Spleen (tissue), 11 donors: ENCODE results near the gene TRPV4. TPM values are rescaled to one million over a fixed set of nuclear protein-coding genes. Genes with fewer than 3 reads are reported as not detected.
A peak's percentile ranks its signal among the peaks of the same experiment; 100 is the strongest.

Experiments
- DNase-seq: peaks from one replicate; pipeline ENCODE4 v3.0.0-alpha.2; 2020
- H3K27ac ChIP-seq, 8 donors: fragments of 200-600 bp; sonication (generic) in 7 of 8; 1 replicate in 4 of 8; 2 replicates in 4 of 8; pipeline versions ENCODE4 v1.5.0 to v1.8.0; 2016 to 2021; ENCODE audit warnings: inconsistent platforms in 4 of 8, mild to moderate bottlenecking in 4 of 8, moderate library complexity in 1 of 8
- H3K27me3 ChIP-seq, 7 donors: fragments of 200-600 bp; sonication (generic) in 6 of 7; replicated peaks in 1 of 7; 1 replicate in 4 of 7; 2 replicates in 3 of 7; pipeline versions ENCODE4 v1.5.0 to v1.8.0; 2016 to 2021; ENCODE audit warnings: inconsistent platforms in 3 of 7, mild to moderate bottlenecking in 1 of 7
- H3K36me3 ChIP-seq, 6 donors: fragments of 200-600 bp; sonication (generic) in 5 of 6; 1 replicate in 4 of 6; 2 replicates in 2 of 6; pipeline versions ENCODE4 v1.5.0 to v1.8.0; 2016 to 2021; ENCODE audit warnings: inconsistent platforms in 2 of 6
- H3K4me1 ChIP-seq, 6 donors: fragments of 200-600 bp; sonication (generic) in 5 of 6; 1 replicate in 3 of 6; 2 replicates in 3 of 6; pipeline versions ENCODE4 v1.5.0 to v1.8.0; 2016 to 2021; ENCODE audit warnings: inconsistent platforms in 3 of 6
- H3K4me3 ChIP-seq, 8 donors: fragments of 200-600 bp; sonication (generic) in 7 of 8; 1 replicate in 4 of 8; 2 replicates in 4 of 8; pipeline versions ENCODE4 v1.5.0 to v1.8.0; 2016 to 2021; ENCODE audit warnings: inconsistent platforms in 4 of 8, mild to moderate bottlenecking in 4 of 8, moderate library complexity in 2 of 8
- H3K9me3 ChIP-seq, 8 donors: fragments of 200-600 bp; sonication (generic) in 7 of 8; 1 replicate in 4 of 8; 2 replicates in 4 of 8; pipeline versions ENCODE4 v1.5.0 to v1.8.0; 2016 to 2021; ENCODE audit warnings: inconsistent platforms in 4 of 8
- POLR2A ChIP-seq, 3 donors: fragments of 450-650 bp; IDR thresholded peaks; one replicate each; pipeline ENCODE4 v1.5.1; 2017; ENCODE audit warnings: antibody characterized with exemption in 3 of 3, mild to moderate bottlenecking in 1 of 3
- POLR2AphosphoS5 ChIP-seq, 3 donors: sonication (generic); formaldehyde crosslinking; IDR thresholded peaks; one replicate each; pipeline ENCODE4 v1.5.1; 2017; ENCODE audit warnings: antibody characterized with exemption in 3 of 3
- WGBS, 5 donors: extraction: QIAGEN DNeasy Blood & Tissue Kit in 3 of 5; methylation state at CpG; one replicate each; pipeline versions ENCODE4 v1.1.5 to v1.1.7; 2013 to 2018; 5-methylcytosine and 5-hydroxymethylcytosine counted together
- intact Hi-C: fragments of 100-400 bp; cut with DNase I; formaldehyde crosslinking; loops from one replicate; pipeline ENCODE4 v1.15.0; 2023; ENCODE audit warnings: low total_unique reads
- polyA plus RNA-seq, 3 donors: library from polyadenylated mRNA; stranded (reverse); fragments of 200-250 nt; gene quantifications; one replicate each; pipeline ENCODE4 v1.2.1, GENCODE V29; 2013
- total RNA-seq, 7 donors: library from RNA; depleted of rRNA in 3 of 7; stranded (reverse); fragments of >200 nt in 3 of 7; fragmentation: NEBNext Ultra II Directional in 4 of 7; extraction: Animal tissue kit (Norgen Biotek cat#: 25700) in 4 of 7; gene quantifications; one replicate each; pipeline versions ENCODE4 v1.1.0 to v1.2.1, GENCODE V29; 2016 to 2021
- TF ChIP-seq, protein P1 (sequence below), 11 experiments: fragments of 200-600 bp in 7 of 11; fragments of 450-650 bp in 4 of 11; sonication (generic) in 4 of 11; IDR thresholded peaks in 8 of 11; conservative IDR thresholded peaks in 3 of 11; 1 replicate in 7 of 11; 2 replicates in 4 of 11; pipeline versions ENCODE4 v1.4.0 to v1.8.0; 2016 to 2021; ENCODE audit warnings: antibody characterized with exemption in 11 of 11, inconsistent platforms in 4 of 11, mild to moderate bottlenecking in 1 of 11
- donor health status: healthy with polysubstance abuse.
- donor health status: DM: no; HTN: no; CAD: no; lungs with moderate emphysema.
- donor health status: DM: no; HTN: no; CAD: no.
- donor health status: Bipolar disorder and iron deficiency.
- donor health status: healthy.
- donor health status: DM: no; HTN: no; CAD: no.
- donor health status: DM: yes; HTN: yes; CAD: no.

The TRPV4 gene
- total and polyA plus RNA-seq, 10 donors = 0.49 to 8.0 (median 4.4) TPM

GRCh38 chr12:109738878-109739665 is 94.1 kb downstream of the TRPV4 start:
- H3K27ac ChIP-seq = peak overlapping the region; percentile 29 to 80 (median 74)
- intact Hi-C loops = no loop called here
- no peak overlapping the region for H3K4me3 ChIP-seq
- no peaks in the 10 kb centered on the region for H3K36me3 ChIP-seq
- H3K9me3 ChIP-seq = no peaks in the 10 kb centered on the region
- peaks cover 0 to 89% (median 33%) of the 10 kb centered on the region in 6 donors for H3K4me1 ChIP-seq
- DNase-seq = peak; percentile 71
- TF ChIP-seq POLR2AphosphoS5 (IDR thresholded peaks at IDR 0.05) = peak in 1 of 3 donors; percentile 13
- no peak for TF ChIP-seq POLR2A (IDR thresholded peaks at IDR 0.05)
- WGBS, 5 donors = 67 to 82% (median 69%) methylated on average over 3 to 6 of the region's 6 CpGs
- peaks cover 0 to 30% (median 0%) of the 10 kb centered on the region in 7 donors for H3K27me3 ChIP-seq

DNA sequence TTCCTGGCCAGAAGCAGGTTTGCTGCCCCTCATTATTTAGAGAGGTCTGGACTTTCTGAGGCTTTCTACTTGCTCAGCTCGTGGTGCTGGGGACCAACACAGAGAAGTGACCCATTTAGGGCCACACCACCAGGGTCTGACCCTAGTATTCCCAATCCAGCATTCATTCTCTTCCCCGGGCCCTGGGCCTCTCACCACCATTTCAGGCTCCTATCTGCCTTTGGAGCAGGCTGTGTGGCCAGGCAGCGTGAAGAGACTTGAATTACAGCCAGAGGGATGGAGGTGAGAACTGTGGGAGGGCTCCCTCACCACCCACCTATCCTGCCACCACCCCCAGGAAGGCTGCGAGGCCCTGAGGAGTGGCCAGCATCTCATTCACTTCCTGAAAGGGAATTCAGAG is 95.0 kb downstream of the TRPV4 start:
- intact Hi-C loops = no loop called here
- TF ChIP-seq POLR2AphosphoS5 (IDR thresholded peaks at IDR 0.05) = no peak
- no peak for TF ChIP-seq POLR2A (IDR thresholded peaks at IDR 0.05)
- TF ChIP-seq, protein P1, sequence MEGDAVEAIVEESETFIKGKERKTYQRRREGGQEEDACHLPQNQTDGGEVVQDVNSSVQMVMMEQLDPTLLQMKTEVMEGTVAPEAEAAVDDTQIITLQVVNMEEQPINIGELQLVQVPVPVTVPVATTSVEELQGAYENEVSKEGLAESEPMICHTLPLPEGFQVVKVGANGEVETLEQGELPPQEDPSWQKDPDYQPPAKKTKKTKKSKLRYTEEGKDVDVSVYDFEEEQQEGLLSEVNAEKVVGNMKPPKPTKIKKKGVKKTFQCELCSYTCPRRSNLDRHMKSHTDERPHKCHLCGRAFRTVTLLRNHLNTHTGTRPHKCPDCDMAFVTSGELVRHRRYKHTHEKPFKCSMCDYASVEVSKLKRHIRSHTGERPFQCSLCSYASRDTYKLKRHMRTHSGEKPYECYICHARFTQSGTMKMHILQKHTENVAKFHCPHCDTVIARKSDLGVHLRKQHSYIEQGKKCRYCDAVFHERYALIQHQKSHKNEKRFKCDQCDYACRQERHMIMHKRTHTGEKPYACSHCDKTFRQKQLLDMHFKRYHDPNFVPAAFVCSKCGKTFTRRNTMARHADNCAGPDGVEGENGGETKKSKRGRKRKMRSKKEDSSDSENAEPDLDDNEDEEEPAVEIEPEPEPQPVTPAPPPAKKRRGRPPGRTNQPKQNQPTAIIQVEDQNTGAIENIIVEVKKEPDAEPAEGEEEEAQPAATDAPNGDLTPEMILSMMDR (IDR thresholded peaks at IDR 0.05 in 8 of 11, conservative IDR thresholded peaks at IDR 0.05 in 3 of 11) = no peak
- Histone ChIP-seq H3K4me1 (peaks cover 0 to 92% (median 33%) of the 10 kb centered on the region in 6 donors), H3K9me3 (no peaks in the 10 kb centered on the region), H3K36me3 (no peaks in the 10 kb centered on the region), H3K4me3 (no peak overlapping the region), H3K27me3 (peaks cover 0 to 37% (median 0%) of the 10 kb centered on the region in 7 donors), H3K27ac (peak overlapping the region in 7 of 8 donors; percentile 29 to 80 (median 75))
- peak; percentile 46 for DNase-seq
- 46 to 70% (median 57%) methylated on average over 3 to 4 of the region's 4 CpGs for WGBS, 5 donors

- Histone ChIP-seq H3K36me3 (no peaks in the 10 kb centered on the region), H3K27me3 (peaks cover 0 to 37% (median 0%) of the 10 kb centered on the region in 7 donors), H3K9me3 (no peaks in the 10 kb centered on the region), H3K27ac (peak overlapping the region in 6 of 8 donors; percentile 29 to 80 (median 74)), H3K4me1 (peaks cover 0 to 86% (median 33%) of the 10 kb centered on the region in 6 donors), H3K4me3 (no peak overlapping the region)
- 60 to 83% (median 78%) methylated on average over 7 of the region's 7 CpGs for WGBS, 5 donors
- TF ChIP-seq POLR2A (IDR thresholded peaks at IDR 0.05) (no peak), POLR2AphosphoS5 (IDR thresholded peaks at IDR 0.05) (no peak)
- TF ChIP-seq, protein P1 (IDR thresholded peaks at IDR 0.05 in 8 of 11, conservative IDR thresholded peaks at IDR 0.05 in 3 of 11) = no peak
- intact Hi-C loops = no loop called here
- DNase-seq = no peak
These were observed 95.6 kb downstream of the TRPV4 start for GRCh38 chr12:109737631-109738030.

GRCh38 chr12:109737126-109737525 is 96.1 kb downstream of the TRPV4 start:
- no peaks in the 10 kb centered on the region for H3K36me3 ChIP-seq
- H3K27ac ChIP-seq = peak overlapping the region in 1 of 8 donors; percentile 73
- WGBS, 5 donors = 4 to 20% (median 16%) methylated on average over 1 of the region's 1 CpG
- no peaks in the 10 kb centered on the region for H3K9me3 ChIP-seq
- TF ChIP-seq POLR2AphosphoS5 (IDR thresholded peaks at IDR 0.05) (no peak), POLR2A (IDR thresholded peaks at IDR 0.05) (no peak)
- TF ChIP-seq, protein P1 (IDR thresholded peaks at IDR 0.05 in 8 of 11, conservative IDR thresholded peaks at IDR 0.05 in 3 of 11) = no peak
- H3K4me3 ChIP-seq = no peak overlapping the region
- intact Hi-C loops = no loop called here
- peaks cover 0 to 37% (median 0%) of the 10 kb centered on the region in 7 donors for H3K27me3 ChIP-seq
- H3K4me1 ChIP-seq = peaks cover 0 to 81% (median 33%) of the 10 kb centered on the region in 6 donors
- DNase-seq = no peak
